GM18873 (cell line): Measurements from ENCODE around the gene LSG1.
"Not testable (repeated sequence)": the region's sequence is repeated elsewhere in the genome, so short reads cannot be mapped to it uniquely, and the experiment has no call there.

Experiments used
- ATAC-seq: cut with Tn5 transposase; IDR thresholded peaks from one replicate; pipeline ENCODE4 v1.9.1; 2021; ENCODE audit warnings: mild to moderate bottlenecking, moderate library complexity, moderate number of reproducible peaks; ENCODE audit not compliant: unreplicated experiment, low FRiP score

The LSG1 gene

DNA sequence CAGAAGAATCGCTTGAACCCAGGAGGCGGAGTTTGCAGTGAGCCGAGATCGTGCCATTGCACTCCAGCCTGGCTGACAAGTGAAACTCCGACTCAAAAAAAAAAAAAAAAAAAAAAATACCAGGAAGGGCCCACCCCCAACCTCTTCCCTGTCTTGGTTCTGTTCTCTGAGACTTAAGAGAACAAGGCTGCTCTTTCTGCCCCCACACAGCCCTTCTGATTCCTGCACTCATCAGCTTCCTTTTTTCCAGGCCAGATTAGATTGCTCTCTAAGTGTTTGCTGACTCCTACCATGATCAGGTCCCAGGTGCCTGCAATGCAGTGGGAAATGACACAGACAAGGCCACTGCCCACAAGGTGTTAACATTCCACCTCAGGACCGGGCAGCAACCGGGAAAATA is 51.8 kb downstream of the LSG1 start:
- no peak for ATAC-seq

DNA sequence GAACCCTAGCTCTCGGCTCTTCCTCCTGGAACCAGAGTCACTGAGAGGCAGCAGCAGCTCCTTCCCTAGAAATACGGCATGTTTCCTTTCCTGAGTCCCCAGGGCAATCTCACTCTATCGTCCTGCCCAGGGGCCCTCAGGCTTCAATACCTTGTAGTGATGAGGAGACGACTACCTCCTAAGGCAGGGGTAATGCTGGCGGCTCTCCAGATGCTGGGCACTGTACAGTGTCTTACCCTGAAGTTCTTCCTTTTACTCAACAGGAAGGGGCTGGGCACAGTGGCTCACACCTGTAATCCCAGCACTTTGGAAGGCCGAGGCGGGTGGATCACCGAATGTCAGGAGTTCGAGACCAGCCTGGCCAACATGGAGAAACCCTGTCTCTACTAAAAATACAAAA is 52.2 kb downstream of the LSG1 start:
- ATAC-seq, result no peak

DNA sequence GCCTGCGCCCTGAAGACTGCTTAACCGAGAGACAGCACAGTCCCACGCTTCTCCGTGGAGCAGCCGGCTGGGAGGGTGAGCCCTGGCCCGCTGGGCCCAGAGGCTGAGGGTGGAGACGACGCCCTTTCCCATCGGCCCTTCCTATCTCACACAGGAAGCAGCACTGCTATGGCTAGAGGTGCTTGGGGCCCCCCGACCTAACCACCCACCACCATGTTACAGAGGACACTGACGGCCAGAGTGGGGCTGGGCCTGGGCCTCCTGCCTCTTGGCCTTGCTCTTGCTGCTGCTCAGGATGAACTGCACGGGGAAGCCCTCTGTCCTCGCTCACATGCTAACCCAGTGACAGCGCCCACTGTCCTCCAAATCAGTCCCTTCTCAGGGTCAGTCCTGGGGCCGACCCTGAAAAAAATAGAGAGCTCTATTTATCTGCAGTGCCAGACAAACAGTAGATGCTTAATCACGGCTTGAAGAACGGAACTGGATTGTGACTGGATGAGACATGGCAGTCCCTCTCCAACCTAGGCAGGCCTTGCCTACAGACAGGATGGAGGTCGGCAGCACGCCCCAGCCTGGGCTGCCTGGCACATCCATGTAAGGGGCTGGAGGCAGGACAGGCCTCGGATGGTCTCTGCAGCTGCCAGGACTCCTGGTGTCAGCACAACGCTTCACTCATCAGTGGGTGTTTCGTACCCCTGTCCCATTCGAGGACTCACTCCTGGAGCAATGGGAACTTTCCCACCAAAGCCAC is 53.0 kb downstream of the LSG1 start:
- ATAC-seq, result no peak

DNA sequence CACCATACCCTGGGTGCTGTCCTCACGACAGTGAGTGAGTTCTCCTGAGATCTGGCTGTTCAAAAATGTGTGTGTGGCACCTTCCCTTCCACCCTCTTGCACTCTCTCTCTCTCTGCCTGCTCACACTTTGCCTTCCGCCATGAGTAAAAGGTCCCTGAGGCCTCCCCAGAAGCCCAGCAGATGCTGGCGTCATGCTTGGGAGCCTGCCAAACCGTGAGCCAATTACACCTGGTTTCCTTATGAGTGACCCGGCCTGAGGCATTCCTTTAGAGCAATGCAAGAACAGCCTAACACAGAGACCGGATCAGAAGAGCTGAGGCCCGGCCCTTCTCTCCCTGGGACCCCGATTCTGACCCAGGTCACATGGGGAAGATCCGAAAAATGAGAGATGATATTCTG is 54.2 kb downstream of the LSG1 start:
- ATAC-seq, result no peak

DNA sequence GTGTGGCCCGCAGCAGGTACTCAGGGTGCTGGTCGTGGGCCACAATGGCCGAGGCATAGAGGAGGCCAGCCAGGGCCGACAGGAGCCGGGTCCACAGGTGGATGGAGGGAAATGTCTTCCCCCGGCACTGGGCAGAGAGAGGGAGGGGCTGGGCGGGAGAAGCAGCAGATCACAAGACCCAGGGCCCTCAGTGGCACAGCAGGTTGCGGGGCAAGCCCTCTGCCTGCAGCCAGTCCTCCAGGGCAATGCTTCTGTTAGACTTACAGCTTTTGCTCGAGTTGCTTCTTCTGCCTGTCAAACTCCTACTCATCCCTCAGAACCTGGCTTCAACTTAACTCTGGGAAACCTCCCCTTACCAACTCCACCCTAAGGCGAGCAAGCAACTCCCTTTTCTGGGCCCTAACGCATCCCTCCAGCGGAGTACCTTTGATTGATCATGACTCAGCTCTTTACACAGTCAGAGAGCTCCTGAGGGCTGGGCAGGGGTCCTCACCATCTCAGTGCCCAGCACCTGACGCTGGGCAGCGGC is 54.8 kb downstream of the LSG1 start:
- ATAC-seq, result no peak

- ATAC-seq, result no peak
Measured at GRCh38 chr3:194615226-194615625, 56.8 kb downstream of the LSG1 start.

GRCh38 chr3:194612221-194612620 is 59.8 kb downstream of the LSG1 start:
- ATAC-seq, result no peak

DNA sequence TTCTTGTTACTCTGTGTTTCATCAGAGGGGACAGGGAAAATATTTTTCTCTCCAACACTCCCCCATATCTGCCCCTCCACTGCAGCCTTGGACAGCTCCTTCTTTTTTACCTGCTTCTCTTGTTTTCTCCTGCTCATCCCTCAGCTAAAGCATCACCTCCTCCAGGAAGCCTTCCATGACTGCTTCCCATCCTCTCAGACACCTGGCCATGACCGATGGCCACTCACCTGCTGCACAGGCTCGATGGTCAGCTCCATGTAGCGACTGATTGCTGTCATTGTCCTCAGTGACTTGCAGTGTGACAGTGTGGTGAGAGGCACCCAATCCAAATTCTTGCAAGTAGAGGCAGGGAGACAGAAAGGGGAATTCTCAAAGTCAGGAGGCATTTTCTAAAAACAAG is 61.3 kb downstream of the LSG1 start:
- no peak for ATAC-seq

DNA sequence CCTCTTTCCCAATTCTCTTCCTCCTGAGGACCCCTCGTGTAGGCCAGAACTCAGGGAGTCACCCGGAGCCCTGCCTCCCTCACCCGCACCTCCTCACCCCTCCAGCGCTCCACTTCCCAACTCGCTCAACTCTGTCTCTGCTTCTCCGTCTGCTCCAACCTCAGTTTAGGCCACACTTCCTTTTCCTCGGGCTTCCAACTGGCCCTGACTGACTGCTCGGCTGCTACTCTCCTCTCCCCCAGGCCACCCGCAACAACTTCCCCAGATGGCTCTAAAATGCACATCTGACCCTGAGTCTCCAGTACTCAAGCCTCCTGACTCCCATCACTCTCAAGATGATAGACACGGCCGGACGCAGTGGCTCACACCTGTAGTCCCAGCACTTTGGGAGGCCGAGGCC is 62.4 kb downstream of the LSG1 start:
- ATAC-seq, result no peak

DNA sequence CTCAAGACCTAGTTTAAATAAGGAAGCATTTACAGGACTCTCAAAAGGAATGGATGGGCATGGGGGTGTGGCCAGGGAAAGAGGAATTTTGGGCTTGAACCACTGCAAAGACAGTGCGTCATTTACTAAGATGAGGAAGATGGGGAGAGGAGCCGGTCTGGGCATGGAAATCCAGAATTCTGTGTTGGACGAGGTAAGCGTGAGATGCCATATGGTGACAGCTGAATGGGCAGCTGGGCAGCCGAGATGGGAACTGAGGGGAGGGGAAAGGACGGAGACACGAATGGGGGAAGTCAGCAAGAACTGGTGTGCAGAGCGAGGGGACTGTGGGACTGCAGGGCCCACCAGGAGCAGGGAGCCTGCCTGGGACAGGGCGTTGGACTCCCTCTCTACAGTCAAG is 63.0 kb downstream of the LSG1 start:
- ATAC-seq, result no peak

DNA sequence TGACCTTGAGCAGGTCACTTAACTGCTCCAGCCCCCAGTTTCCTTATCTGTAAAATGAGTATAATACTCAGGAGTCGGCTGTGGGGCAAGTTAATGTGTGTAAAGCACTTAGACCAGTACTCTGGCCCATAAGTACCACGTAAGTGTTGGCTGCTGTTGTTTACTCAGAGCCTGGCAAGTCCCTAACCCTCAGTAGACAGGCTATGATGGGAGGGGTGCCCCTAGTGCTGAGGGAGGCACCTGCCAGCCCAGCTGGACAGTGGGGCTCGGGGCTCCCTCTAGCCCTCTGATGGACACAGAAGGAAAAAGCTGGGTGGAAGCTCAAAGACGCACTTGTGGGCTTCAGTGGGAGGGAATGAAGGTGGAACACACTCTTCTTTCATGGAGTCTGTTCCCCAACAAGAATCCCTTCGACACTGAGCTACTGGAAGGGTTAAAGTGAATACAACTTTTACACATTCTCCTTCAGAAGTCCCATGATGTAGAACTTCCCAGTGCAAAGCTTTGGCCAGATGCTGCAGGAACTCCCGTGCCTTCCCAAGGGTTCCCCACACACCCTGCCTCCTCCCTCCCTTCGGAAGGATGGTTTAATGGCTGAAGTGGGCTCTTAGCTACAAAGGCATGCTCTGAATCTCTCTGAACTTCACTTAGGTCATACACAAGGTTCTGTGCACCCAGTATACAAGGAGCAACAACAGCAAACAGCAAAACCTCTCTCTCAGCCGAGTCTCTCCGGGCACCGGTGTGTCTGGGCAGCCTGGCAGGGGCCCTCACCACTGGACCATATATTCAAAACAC is 64.2 kb downstream of the LSG1 start:
- no peak for ATAC-seq

DNA sequence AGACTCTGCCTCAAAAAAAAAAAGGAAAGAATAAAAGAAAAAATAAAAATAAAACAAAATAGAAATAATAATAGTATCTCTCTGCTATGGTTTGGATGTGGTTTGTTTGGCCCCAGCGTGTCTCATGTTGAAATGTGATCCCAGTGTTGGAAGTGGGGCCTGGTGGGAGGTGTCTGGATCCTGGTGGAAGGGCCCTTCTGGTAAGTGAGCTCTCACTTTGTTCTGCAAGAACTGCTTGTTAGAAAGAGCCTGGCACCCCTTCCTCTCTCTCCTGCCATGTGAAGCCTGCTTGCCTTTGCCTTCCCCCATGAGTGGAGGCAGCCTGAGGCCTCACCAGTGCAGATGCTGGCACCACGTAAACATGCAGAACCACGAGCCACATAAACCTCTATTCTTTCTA is 65.0 kb downstream of the LSG1 start:
- ATAC-seq, result no peak

DNA sequence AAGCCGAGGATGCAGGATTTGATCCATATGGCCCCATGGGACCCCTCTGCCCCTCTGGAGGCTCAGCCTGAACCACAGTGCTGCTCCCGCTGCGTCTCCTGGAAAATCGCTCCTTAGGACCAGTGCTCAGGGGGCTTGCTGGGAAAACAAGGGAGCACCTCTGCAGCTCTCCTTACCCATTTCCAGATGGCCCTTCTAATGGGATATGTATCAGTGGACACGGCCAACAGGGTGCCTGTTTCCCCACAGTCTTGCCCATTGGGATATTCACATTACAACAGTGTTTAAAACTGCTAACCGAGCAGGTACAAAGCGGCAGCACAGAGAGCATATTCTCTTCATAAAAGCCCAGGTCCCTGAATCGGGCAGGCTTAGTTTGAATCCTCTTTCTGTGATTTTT is 65.8 kb downstream of the LSG1 start:
- ATAC-seq, result no peak

- ATAC-seq, result not testable (repeated sequence)
Measured at GRCh38 chr3:194605314-194605713, 66.7 kb downstream of the LSG1 start.

DNA sequence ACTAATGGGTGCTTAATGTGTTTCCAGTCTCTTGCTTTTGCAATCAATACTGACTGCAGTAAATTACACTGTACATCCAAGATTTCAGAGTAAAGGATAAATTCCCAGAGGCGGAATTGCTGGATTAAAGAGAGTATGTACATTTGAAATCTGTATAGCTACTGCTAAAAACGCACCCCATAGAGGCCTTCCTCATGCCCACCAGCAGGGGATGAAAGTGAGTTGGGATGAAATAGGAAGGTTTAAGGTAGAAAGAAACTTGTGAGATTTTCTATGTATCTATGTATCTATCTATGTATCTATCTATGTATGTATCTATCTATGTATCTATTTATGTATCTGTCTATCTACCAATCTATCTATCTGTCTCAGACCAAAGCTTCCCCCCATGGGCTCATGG is 67.2 kb downstream of the LSG1 start:
- ATAC-seq, result no peak

- no peak for ATAC-seq
Measured at GRCh38 chr3:194604126-194604525, 67.9 kb downstream of the LSG1 start.

DNA sequence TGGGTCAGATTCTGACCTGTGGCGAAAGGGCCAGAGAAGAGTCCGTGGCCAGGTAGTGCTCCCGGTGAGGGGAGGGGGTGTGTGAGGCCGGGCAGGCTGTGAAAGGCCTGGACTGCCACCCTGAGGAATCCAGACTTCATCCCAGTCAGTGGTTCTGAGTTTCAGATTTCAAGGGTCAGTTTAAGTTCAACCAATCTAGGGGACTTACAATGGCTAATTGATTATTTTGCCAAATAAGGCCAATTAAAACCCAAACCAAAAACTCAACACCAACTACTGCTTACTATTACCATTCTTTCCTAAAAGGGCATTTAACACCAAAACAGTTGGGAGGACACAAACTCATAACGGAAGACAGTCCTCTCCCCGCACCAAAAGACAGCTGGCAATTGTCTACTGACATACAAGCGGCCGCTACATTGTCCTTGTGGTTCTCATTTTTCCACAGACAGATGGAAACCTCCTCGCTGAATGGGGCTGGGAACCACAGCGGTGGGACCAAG is 69.3 kb downstream of the LSG1 start:
- no peak for ATAC-seq

GRCh38 chr3:194598771-194599557 is 73.0 kb downstream of the LSG1 start:
- ATAC-seq, result no peak

DNA sequence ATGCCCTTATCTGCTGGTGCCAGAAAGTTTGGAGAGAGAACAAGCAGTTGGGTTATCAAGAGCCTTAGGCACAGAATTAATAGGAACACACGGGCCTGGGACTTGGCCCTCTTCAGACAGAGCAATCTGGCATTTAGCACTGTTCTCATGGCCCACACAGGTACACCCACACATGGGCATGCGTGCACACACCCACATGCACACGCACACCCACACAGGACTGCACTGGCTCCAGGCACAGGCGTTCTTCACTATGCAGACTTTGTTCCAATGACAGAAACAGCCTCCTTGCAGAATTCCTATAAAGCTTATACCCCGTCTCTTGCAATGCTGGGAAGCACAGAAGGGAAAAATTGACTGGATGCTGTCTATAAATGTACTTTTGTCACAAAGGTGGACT is 75.1 kb downstream of the LSG1 start:
- ATAC-seq, result no peak

- ATAC-seq, result no peak
Measured at GRCh38 chr3:194592798-194593752, 78.9 kb downstream of the LSG1 start.
